Embryonic facial prominence (tissue), 1 donor: ENCODE measurements around the gene CETN3.
"Not testable (repeated sequence)": the region's sequence is repeated elsewhere in the genome, so short reads cannot be mapped to it uniquely, and the experiment has no call there.

Experiments used
- DNase-seq: peaks from one replicate; pipeline ENCODE4 v3.0.0-alpha.2; 2016; ENCODE audit errors: extremely low spot score

CETN3 gene

DNA sequence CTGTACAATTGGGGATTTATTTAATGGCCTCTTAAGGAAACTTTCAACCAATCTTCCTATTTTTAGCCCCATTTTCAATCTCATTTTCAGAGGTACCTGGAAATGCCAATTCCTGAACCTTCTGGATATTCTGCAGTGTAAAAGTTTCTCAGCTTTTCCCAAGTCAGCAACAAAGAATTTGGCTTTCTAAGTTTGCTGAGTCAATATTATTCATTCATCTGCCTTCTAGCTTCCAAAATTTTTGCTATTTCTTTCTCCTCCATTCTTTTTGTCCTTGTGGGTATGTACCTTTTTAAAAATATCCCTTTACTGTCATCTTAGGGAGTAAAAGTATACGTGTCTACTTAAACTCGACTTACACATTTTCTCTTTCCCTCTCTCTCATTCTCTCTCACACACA lies 25.7 kb downstream of the CETN3 start:
- no peak for DNase-seq

DNA sequence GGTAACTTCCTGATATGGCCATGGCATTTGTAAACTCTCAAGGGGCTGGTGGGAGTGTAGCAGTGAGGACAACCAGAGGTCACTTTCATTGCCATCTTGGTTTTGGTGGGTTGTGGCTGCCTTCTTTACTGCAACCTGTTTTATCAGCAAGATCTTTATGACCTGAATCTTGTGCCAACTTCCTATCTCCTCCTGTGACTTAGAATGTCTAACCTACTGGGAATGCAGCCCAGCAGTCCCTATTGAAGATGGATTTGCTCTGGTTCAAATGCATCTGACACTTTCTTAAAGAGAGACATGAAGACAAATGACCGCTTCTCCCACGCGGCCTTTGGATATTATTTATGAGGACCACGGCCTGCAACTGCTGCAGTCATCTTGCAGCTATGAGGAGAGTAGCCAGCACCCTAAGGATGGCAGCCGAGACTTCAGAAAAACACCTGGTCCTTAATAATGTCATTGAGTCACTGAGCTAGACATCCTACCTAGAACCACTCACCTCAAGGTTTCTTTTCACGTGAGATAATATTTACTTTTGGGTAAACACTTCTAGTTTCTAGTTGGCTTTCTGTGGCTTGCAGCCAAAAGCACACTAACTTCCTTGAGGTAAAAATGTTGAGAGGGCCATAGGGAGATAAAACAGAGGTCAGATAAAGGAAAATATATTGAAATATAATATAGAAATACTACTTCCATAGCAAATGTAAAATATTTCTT lies 28.2 kb downstream of the CETN3 start:
- DNase-seq = no peak

DNA sequence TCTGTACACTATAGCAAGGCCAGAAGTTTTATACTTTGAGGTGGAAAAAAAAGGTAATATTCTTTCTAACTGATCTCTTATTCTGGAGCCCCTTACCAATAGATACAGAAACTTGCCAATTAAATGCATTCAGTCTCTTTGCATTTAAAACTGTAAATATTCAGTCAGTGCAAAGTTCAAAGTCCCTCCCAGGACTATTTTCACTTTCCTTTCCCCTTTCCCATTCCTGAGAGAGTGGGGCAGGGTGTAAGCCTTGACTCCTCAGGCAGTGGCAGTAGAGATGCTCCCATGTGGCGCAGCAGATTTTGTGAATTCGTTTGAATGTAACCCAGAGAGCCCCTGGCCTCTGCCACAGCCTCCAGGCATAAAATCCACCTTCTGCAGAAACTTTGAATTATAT lies 29.9 kb downstream of the CETN3 start:
- no peak for DNase-seq

DNA sequence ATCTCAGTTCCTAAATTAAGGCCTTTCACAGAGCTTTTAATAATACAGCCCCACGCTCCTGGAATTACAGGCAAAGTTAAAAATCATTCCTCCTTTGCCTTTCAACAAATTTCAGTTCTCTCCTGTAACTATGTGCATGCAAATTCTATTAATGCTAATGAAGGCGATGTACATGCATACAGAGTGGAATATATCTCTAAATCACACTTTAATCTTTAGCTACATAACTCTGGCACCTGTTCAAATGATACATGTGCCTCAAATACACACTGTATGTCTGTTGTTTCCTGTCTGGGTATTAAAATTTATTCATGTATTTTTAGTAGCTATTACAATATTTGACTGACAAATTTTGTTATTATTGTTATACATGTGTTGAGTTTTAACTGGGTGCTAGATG lies 30.8 kb downstream of the CETN3 start:
- DNase-seq = no peak

DNA sequence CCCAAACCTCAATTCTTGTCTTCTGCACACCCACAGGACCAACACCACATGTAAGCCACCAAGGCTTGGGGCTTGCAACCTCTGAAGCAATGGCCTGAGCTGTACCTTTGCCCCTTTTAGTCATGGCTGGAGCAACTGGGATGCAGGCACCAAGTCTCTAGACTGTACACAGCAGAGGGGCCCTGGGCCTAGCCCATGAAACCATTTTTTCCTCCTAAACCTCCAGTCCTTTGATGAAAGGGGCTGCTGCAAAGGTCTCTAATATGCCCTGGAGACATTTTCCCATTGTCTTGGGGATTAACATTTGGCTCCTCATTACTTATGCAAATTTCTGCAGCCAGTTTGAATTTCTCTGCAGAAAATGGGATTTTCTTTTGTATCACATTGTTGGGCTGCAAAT lies 38.3 kb downstream of the CETN3 start:
- not testable (repeated sequence) for DNase-seq

DNA sequence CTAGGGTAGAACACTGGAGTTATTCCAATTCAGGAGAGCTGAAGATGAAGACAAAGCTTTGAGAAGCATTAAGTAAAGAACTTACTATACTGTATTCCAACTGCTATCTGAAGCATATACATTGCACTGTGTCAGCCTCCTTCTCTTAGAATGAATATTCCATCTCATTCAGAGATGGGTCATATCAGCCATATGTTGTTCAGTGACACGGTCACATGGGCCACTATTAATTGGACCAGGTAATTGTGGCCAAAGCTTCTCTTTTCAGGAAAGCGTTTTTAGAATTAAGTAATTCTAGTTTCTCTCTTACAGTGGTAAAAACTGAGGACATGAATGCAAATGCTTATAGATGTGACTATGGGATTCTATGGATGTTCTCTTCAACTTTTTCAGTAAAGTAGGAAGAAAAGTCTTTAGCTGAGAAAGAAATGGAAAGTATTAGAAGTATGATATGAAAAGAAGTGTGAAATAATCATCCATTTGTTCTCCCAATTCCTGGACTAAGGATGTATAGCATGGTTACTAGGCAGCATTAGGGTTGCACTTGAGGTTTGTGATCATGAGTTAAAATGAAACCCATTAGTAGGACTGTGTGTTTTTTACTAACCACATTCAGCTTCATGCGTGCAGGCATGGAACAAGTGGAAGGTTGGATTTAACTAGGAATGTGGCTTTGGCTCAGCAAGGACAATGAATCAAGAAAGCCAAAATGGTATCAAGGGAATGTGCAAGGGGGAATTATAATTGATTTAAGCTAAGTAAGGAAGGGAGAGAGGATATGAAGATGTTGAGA lies 40.9 kb downstream of the CETN3 start:
- no peak for DNase-seq

DNA sequence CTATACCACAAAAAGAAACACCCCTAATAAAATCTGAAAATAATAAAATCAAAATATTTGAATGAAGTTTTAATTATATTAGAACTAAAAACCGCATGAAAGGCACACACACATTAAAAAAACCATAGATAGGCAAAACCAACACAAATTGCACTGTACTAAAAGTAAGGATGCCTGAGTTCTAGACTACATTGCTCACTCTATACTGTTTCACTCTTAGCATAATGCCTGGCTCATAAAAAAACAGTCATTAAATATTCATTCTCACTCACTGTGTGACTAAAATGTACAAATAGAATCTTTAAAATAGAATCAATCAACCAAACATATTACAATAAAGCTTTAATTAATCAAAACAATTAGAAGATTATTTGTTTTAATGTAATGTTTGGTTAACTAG lies 41.7 kb downstream of the CETN3 start:
- no peak for DNase-seq

DNA sequence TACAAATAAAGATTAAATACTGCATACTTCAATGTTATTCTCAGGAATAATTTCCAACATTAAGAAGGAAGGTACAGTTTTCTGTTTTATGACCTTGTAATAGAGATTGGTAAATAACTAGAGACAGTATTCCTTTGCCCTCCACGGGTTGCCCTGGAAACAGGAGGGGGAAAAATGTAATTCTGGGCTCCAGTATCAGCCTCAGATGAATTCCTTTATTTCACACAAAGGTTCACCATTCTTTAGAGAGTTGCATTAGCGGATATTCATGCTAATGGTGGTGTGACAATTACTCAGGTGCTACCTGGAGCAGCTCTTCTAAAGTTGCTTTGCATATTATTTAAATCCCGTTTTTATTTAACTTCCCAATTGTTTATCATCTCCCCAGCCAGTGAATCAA lies 42.6 kb downstream of the CETN3 start:
- no peak for DNase-seq

DNA sequence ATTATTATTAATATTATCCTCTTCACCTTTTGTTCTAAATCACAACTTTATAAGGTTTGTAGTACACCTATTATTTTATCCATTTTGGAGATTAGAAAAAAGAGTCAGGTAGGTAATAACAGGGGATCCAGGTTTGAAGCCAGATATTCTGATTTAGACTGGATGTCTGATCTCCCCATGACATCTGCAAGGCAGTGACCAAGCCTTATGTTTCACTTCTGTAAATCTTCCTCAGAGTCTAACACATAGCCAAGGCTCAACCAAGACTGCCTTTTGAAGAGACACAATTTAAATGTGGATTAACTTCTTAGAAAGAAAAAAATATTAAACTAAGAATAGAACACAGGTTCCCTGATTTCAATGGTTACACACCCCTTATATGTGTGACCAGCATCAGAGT lies 44.2 kb downstream of the CETN3 start:
- no peak for DNase-seq

DNA sequence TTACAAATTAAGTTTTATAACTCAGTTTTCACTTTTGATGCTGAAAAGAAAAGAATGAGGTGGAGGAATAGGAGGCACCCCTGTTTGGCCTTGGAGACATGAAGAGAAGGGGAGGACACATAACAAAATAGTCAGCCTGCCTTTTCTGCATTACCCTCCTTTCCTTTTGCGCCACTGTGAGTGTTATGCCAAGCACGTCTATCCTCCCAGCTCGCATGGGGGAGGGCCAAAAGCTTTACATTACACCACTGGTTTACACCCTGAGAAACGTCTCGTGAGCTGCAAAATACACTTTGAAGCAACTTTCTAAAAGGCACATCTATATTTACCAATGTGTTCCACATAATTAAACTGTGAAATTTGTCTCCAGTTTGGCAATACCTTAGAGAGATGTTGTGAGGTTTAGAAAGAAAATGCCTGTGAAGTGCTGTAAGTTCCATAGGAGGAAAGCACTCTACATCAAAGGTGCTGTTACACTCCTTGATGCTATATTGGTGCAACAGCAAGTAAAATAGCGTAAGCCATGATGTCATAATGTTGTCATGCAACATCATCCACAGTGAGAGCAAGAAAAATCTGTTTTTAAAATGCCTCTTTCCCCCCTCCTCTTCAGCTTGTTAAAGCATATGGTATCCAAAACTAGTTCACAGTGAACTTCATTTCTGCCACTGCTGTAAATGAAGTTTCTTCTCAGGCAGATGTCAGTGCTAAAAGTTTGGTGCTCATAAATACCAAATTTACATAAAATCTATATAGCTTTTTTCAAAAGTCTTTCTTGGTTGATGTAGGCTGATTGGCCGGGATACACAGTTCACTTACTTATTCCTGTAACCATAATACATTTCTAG lies 50.3 kb downstream of the CETN3 start:
- DNase-seq = no peak

DNA sequence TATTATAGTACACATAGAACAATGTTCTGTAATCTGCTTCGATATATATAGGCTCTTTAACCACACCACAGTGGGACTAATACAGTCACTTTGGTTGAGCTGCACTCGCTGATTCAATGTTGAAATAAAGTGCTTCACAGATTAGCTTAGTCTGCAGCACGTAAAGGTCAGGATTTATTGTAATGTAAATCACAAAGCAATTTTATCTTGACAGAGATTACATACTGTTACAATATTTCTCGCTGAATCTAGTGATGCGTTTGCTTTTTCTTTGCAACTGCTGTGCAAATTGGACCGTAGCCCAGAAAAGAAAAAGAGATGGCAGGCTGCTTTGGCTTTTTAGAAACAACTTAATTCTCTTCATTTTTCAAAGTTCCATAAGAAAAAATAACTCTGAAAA lies 52.9 kb downstream of the CETN3 start:
- no peak for DNase-seq

DNA sequence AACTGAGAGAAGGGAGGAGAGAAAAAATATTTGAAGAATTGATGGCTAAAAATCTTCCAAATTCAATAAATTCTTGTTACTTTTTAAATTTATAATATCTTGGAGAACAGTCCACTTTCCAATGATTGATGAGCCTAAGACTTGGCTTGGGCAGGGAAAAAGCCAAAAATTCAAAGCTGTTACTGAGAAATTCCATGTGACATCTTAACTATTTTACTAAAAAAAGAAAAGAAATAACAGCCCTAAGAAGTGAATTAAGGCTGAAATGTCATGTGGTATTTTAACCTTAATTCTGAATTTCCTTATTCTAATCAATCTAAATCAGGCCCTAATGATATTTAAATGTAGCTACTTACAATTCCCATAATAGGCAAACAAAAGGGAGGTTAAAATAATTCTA lies 53.4 kb downstream of the CETN3 start:
- no peak for DNase-seq

DNA sequence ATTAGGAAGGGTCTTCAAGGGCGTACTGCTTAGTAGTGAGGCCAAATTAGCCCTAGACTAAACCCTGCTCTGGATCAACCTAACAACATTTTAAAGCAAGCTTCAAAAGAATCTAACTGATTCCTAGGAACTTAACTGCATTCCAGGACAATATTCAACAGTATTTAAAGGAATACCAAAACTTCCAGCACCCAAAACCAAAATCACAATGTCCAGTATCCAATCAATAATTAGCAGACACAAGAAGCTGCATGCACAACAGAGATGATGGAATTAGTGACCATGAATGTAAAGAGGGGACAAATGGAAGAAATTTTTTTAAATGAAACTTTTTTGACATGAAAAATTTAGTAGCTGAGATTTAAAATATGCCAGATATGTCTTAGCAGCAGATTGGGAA lies 53.9 kb downstream of the CETN3 start:
- DNase-seq = no peak

DNA sequence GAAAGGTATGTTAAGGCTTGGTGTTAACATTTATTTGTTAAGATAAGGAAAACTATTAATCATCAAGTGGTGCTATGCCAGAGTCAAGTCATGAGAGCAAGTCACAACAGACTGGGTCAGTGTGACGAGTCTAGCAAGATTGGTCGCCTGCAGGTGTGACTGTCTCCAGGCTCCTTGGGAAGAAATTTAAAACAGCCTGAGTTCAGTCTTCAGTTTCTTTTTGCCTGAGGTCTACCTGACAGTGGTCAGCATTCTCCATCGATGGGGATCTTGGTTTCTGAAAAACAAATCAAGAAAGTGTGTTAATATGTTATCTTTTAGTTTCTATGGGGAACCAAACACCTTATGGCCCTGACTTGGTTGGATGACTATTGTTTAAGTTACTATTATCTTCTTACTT lies 56.3 kb downstream of the CETN3 start:
- DNase-seq = no peak

DNA sequence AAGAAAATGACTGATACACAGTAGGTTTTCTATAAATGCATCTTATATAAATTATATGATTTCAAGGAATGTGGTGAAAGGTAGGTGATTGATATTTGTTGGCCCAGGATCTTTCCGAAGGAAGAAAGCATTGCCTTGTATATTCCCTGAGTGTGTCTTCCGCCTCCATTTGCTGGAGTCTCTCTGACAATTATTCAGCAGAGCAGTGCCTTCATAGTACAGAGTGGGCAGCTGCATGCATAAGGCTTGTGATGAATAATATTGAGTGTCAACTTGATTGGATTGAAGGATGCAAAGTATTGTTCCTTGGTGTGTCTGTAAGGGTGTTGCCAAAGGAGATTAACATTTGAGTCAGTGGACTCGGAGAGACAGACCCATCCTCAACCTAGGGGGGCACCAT lies 58.5 kb downstream of the CETN3 start:
- no peak for DNase-seq

DNA sequence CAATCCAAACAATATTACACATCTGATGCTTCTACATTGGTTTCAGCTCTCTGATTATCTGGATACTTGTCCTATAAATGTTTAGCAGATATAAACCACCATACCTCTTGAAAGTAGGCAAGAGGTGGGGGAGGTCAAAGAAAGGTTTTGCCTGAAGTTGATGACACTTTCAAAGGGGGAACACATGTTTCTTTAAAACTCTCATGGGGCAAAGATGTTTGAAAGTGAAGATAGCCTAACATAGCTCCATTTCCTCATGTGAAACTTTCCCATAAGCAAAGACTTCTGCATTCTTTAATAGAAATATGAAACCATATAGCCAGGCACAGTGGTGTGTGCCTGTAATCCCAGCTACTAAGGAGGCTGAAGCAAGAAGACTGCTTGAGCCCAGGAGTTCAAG lies 62.1 kb downstream of the CETN3 start:
- no peak for DNase-seq

DNA sequence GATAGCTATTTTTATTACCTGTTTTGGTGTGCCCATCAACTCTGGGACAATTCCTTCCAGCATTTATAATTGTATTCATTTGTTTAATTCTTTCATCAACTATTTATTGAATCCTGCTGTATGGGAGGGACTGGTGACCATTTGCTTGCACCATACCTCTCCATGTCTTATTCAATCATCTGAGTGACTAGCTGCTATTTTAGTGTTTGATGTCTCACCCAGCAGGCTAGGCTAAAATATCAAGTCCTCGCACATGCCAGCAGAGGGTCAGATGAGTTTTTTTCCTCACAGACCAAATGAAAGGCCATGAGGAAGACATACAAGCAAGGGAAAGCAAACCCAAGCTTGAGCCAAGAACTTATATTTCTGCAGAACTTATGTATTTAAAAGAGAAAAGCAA lies 63.9 kb downstream of the CETN3 start:
- no peak for DNase-seq

DNA sequence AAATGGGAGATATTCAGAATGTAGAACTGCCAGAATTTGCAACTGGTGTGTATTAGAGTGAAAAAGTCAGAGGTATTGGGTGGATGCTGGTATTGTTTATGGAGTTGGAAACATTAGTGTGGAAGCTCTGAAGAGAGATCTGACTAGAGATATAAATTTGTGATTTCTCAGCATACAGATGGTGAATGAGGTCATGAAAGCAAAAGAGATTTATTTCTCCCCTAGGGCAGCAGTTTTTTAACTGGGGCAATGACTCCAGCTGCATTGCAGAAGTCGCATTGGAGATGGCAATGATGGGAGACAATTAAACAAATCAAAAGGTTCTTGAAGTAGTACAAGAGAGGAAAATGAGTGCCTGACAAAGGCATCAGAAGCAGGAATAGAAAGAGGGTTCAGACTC lies 64.9 kb downstream of the CETN3 start:
- no peak for DNase-seq

DNA sequence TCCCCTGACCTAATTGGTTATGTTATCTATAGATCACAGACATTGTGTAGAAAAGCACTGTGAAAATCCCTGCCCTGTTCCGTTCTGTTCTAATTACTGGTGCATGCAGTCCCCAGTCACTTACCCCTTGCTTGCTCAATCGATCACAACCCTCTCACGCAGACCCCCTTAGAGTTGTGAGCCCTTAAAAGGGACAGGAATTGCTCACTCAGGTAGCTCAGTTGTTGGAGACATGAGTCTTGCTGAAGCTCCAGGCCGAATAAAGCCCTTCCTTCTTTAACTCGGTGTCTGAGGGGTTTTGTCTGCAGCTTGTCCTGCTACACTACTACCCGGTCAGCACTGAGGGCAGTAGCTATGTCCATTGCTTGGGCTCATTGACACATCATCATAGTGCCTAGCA lies 65.8 kb downstream of the CETN3 start:
- not testable (repeated sequence) for DNase-seq

DNA sequence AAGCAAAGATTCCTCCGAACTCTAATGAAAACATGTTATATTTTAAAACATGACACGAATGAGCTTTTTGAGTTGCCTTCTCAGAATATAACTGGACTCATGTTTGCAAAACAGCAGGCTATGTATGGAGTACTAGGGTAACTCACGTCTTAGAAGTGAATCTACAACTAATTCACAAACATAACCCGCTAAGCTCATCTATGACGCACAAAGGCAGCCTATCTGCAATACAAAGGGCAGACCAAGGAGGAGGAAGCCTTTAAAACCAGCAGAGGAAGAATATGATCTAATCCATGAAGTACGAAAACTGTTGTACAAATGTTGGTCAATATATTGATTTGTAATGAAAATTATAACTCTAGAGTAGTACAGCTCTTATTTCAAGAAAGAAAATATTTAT lies 67.0 kb downstream of the CETN3 start:
- DNase-seq = no peak
